HG03439 (cell line): ENCODE results near the gene NCBP1.

Experiments used
- ATAC-seq: cut with Tn5 transposase; IDR thresholded peaks from one replicate; pipeline ENCODE4 v1.9.1; 2021; ENCODE audit warnings: mild to moderate bottlenecking, moderate library complexity; ENCODE audit not compliant: unreplicated experiment

The NCBP1 gene

DNA sequence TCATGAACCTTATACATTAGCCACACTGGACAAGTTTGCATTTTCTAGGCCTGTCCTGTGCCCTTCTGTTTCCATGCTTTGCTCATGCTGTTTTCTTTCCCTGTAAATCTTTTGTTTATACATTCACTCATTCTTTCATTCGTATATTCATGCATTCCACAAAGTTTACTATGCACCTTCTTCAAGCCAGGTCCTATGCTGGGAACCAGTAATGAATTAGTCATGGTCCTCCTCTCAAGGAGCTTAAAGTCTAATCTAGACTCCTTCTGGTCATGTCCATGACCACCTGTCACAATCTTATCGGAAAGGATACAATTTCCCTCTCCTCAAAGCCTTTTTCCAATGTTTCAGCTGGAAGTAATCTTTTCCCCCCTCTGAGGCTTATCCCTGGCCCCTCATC lies 72.6 kb downstream of the NCBP1 start:
- ATAC-seq, result no peak

DNA sequence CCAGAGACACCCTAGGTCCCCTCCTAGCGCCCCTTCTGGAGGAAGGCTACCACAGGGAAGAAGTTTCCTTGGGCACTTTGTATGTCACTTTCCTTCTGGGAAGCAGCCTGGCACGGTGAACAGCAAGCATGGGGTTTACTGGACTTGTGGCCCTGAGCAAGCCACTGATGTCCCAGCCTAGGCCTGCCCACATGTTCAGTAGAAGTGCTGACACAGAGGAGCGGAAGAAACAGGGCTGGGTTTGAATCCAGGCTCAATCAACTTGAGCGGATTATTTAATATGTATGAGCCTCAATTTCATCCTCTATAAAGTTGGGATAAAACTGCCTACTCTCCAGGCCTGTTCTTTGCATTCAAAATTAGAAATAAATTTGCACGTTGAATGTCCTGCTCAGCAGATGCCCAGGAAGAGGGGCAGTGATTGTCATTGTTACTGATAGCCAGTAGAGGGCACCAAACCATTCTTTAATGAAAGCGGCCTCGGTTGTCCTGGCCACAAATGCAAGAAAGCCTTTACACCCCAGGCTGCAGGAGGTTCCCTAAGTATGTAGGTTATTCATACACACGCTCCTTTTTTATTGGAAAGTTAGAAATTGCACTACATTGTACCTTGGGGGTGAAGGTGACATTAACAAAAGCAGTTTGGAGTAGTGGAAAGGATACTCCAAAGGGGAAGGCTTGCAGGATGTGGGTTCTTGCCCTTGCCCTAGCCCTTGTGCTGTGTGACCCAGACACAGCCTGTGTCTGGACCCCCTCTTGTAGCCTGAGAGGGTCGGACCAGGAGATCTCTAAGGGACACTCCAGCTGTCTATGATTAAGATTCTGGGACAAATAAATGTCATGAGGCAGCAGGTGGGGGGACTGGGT lies 77.0 kb downstream of the NCBP1 start:
- ATAC-seq, result peak; percentile 70

DNA sequence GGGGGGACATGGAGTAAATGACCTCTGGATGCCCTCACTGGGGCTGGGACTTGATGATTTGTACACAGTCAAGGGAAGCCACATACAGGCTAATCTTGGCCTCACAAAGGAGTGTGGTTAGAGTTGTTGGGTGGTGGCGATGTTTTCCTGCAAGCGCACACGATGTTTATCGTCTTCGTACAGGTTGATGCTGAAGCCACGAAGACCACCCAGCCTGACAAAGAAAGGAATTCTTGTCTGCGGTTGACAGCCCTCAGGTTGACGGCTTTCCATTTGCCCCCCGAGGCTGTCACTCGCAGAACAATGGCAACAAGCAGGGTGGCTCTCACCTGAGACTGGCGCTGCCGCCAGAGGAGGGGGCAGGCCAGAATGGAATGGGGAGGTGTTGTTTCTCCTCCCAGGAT lies 77.6 kb downstream of the NCBP1 start:
- no peak for ATAC-seq

DNA sequence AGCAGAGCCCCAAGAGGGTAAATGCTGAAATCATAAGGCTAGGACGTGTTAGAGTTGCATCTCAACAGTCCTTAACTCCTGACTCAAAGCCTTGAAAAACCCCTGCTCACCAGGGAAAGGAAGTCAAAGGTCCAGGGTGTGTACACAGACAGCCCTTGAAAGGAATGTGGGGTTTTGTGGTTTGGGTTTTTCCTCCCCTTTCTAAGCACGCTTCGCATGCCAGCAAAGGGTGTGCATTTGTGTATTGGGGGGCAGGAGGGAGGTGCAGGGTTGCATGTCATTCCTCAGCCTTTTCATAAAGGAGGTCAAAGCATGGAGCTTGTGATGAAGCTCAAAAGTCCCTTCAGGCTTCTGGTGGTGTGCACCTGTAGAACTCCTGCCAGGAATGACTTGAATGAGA lies 80.8 kb downstream of the NCBP1 start:
- no peak for ATAC-seq

DNA sequence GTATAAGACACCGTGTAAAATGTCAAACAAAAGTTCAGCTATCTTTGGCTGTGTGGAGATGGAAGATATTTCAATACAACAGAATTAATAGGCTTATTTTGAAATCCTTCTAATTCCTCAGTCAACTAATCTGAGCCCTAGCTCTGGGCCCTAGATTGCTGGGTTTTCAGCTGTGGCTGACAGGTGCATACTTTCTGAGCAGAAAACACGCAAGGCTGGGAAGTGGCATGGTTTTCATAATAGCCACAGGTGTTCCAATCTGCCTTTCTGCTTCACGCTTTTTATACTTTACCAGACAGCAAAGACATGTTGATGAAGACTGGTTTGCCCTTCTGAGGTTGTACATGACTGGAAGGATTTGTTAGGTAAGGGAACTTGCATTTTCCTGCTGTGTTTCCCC lies 84.2 kb downstream of the NCBP1 start:
- no peak for ATAC-seq

- no peak for ATAC-seq
These were observed 87.8 kb downstream of the NCBP1 start for GRCh38 chr9:97721396-97721795.

DNA sequence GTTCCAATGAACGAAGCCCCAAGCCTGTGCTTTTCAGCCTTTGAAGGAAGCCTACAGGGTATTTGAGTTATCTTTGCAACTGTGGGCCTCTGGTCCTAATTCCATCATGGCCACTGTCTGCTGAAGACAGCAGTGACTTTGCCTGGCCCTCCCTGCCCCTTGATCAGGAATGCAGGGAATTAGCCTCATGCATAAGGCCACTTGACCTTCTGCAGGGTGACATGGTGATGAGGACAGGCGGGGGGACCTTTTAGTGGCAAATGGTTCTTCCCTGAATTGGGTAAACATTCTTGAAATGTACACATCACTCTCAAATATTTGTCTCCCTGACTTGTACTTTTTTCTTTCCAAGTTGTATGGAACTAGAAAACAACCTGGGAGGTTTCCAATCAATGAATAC lies 88.7 kb downstream of the NCBP1 start:
- ATAC-seq, result no peak
